Stimulated activated effector memory CD8-positive, alpha-beta T cell treated with anti-CD3 and anti-CD28 coated beads, Interleukin-12 subunit alpha, Interleukin-12 subunit beta, amount 100 ng/mL, for 72 hours (primary cell): Measurements from ENCODE around the gene FIGLA.
A peak's percentile ranks its signal among the peaks of the same experiment; 100 is the strongest.

Experiments used
- ATAC-seq: fragments of 150-1000 bp; cut with Tn5 transposase; 2 replicates; pipeline ENCODE4 v1.10.0; 2021
- DNase-seq, 2 donors: peaks; one replicate each; pipeline ENCODE4 v3.0.0; 2021 to 2022; ENCODE audit warnings: low spot score in 2 of 2
- H3K27ac Mint-ChIP-seq: one replicate; pipeline ENCODE4 v1.8.0; 2022; ENCODE audit warnings: mild to moderate bottlenecking, mixed read lengths
- H3K36me3 Mint-ChIP-seq: one replicate; pipeline ENCODE4 v1.8.0; 2022; ENCODE audit warnings: mild to moderate bottlenecking, mixed read lengths
- H3K4me1 Mint-ChIP-seq: one replicate; pipeline ENCODE4 v1.8.0; 2022; ENCODE audit warnings: mixed read lengths
- H3K4me3 Mint-ChIP-seq: one replicate; pipeline ENCODE4 v1.8.0; 2022; ENCODE audit warnings: mild to moderate bottlenecking, mixed read lengths
- H3K9me3 Mint-ChIP-seq: one replicate; pipeline ENCODE4 v1.8.0; 2022; ENCODE audit warnings: mixed read lengths

The FIGLA gene

GRCh38 chr2:70768590-70769085, 21.8 kb downstream of the FIGLA start:
- DNase-seq (no peak), ATAC-seq (no peak)
- Mint-ChIP-seq H3K27ac (no peak overlapping the region), H3K4me1 (peaks cover 25% of the 10 kb centered on the region), H3K4me3 (peak overlapping the region; percentile 76), H3K9me3 (peaks cover under 1% of the 10 kb centered on the region), H3K36me3 (no peaks in the 10 kb centered on the region)

DNA sequence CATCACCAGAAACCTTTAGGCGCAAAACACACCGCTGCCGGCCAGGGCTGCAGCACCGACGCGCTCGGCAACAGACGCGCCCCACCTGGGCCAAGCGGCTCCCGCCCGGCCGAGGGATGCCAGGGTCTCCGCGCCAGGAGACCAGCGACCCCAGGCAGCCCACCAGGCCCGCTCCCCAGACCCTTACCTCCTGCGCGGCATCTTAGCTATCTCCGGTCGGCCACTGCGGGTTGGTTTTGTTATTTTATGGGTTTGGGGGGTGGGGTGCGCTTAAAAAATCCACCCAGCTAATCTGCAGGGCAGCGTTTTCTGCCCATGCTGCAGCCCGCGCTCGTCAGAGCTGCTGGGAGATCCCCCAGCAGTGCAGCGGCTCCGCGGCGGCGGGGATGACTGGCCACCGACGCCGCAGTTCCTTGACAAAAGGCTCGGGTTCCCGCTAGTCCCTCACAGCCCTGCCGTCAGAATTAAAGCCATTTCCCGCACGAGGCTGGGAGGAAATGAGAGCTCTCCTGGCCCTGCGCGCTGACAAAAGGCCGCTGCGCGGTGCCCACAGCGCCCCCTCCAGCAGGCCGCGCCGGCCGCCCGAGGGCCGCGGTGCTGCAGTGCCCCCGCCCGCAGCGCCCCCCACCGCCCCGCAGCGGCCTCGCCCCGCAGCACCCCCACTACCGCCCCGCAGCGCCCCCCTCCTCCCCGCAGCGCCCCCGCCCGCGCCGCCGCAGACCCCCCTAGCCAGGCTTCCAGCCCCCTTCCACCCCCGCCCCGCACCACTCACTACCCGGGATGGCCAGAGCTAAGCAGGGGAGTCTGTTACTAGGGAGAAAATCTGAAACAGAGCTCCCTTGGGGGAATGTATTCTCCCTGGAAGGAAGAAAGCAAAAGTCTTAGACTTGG, 22.5 kb downstream of the FIGLA start, which contains the start of gene ADD2:
TSS of gene ADD2 (minus strand) at position 502 of the 891 bp plus-strand sequence. CDS start 61,792 bp downstream, outside the sequence.
- peak; percentile 81 for ATAC-seq
- Mint-ChIP-seq H3K27ac (no peak within 1 kb of the TSS), H3K36me3 (no peaks in the 10 kb centered on the region), H3K9me3 (no peaks in the 10 kb centered on the region), H3K4me1 (peaks cover 25% of the 10 kb centered on the region), H3K4me3 (peak within 1 kb of the TSS; percentile 76)
- peak; percentile 22 to 72 for DNase-seq

- H3K36me3 Mint-ChIP-seq = no peaks in the 10 kb centered on the region
- ATAC-seq (peak; percentile 39), DNase-seq (no peak)
Observed at GRCh38 chr2:70767079-70767698, 23.3 kb downstream of the FIGLA start.

DNA sequence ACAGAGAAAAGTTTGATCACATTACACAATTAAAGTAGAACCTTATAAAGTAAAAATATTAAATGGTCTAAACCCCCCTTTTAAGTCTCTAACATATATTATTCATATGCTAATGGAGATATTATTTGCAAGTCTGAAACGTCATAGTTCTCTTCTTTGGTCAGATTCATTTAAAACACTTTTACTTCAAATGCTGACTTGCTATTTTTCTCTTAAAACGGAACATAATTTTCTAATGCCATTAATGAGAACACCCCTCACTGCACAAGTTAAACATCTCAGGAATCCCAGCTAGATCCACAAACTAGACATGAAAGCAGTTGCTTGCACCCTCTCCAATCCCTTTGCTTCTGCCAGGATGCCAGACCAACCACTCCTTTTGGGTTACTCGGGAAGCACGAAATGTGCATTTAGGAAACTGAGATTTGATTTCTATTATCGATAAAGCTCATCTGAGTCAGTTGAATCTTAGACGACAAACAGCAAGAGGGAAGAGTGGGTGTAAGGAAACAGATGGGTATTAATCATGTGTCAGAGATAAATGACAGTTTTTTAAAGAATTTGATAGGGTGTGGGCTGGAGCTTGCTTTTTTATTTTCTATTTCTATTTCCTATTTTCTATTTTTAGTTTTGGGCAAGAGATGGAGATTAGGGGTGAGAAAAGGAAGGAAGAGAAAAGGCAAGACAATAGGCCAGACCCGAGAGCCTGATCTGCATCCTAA, 23.9 kb downstream of the FIGLA start:
- DNase-seq = no peak
- Mint-ChIP-seq H3K36me3 (no peaks in the 10 kb centered on the region), H3K4me1 (peaks cover 25% of the 10 kb centered on the region), H3K9me3 (no peaks in the 10 kb centered on the region), H3K27ac (no peak overlapping the region), H3K4me3 (peak overlapping the region; percentile 76)
- ATAC-seq = no peak

More at GRCh38 chr2:70767079-70767698, 23.3 kb downstream of the FIGLA start:
- peaks cover 25% of the 10 kb centered on the region for H3K4me1 Mint-ChIP-seq
- H3K9me3 Mint-ChIP-seq = no peaks in the 10 kb centered on the region
- no peak overlapping the region for H3K27ac Mint-ChIP-seq
- H3K4me3 Mint-ChIP-seq = peak overlapping the region; percentile 76

- no peak for DNase-seq
- Mint-ChIP-seq H3K27ac (no peak overlapping the region), H3K36me3 (no peaks in the 10 kb centered on the region), H3K4me3 (no peak overlapping the region), H3K9me3 (no peaks in the 10 kb centered on the region), H3K4me1 (peaks cover 25% of the 10 kb centered on the region)
- ATAC-seq = no peak
Observed at GRCh38 chr2:70765507-70765906, 24.9 kb downstream of the FIGLA start.

DNA sequence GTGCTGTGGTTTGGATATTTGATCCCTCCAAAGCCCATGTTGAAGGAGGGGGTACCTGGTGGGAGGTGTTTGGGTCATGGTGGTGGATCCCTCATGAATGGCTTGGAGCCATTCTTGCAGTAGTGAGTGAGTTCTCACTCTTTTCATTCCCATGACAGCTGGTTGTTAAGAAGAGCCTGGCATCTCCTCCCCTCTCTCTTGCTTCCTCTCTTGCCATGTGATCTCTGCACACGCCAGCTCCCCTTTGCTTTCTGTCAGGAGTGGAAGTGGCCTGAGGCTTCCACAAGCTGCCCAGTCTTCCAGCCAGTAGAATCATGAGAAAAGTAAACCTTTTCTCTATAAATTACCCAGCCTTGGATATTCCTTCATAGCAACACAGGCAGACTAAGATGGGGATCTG, 31.0 kb downstream of the FIGLA start:
- H3K9me3 Mint-ChIP-seq = no peaks in the 10 kb centered on the region

DNA sequence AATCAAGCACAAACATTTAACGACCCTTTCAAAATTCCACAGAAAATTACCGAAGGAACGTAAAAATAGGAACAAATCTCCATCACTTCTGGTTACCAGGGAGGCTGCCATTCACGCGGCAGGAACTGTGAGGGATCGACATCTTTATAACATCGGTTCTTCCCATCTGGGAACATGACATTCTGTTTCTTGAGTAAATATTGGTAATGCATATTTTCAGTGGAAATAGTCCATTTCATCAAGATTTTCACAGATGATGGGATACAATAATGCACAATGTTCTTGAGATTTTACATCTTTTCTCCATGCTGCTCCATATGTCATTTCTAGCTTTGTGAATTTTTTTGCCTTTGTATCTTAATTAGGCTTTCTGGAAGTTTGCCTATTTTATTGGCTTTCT, 32.5 kb downstream of the FIGLA start:
- no peak for DNase-seq
- Mint-ChIP-seq H3K36me3 (no peaks in the 10 kb centered on the region), H3K27ac (no peak overlapping the region), H3K4me1 (no peaks in the 10 kb centered on the region), H3K4me3 (no peak overlapping the region), H3K9me3 (no peaks in the 10 kb centered on the region)
- ATAC-seq = no peak

More for the DNA sequence above, 31.0 kb downstream of the FIGLA start:
- H3K4me3 Mint-ChIP-seq = no peak overlapping the region
- H3K36me3 Mint-ChIP-seq = no peaks in the 10 kb centered on the region
- no peak for ATAC-seq
- no peaks in the 10 kb centered on the region for H3K4me1 Mint-ChIP-seq
- H3K27ac Mint-ChIP-seq = no peak overlapping the region
- DNase-seq = no peak

DNA sequence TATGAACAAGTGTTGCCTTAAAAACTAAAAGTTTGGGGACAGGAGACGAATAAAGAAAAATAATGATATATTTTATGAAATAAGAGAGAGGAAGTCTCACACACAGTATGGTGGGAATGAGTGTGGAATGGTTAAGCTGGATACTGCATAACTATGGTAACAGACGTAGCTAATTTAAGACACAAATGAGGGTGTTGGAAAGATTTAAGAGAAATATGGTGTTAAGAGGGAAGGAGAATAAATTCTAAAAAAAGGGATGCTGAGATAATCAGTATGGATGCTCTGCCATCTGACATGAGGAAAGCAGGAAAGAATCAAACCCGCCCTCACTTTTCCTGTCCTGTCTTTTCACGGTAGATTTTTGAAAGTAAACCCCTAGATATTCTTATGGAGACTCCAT, 33.1 kb downstream of the FIGLA start:
- Mint-ChIP-seq H3K9me3 (no peaks in the 10 kb centered on the region), H3K36me3 (no peaks in the 10 kb centered on the region), H3K4me1 (no peaks in the 10 kb centered on the region), H3K4me3 (no peak overlapping the region), H3K27ac (no peak overlapping the region)
- ATAC-seq (no peak), DNase-seq (no peak)

GRCh38 chr2:70756128-70756527, 34.3 kb downstream of the FIGLA start:
- H3K36me3 Mint-ChIP-seq = no peaks in the 10 kb centered on the region

DNA sequence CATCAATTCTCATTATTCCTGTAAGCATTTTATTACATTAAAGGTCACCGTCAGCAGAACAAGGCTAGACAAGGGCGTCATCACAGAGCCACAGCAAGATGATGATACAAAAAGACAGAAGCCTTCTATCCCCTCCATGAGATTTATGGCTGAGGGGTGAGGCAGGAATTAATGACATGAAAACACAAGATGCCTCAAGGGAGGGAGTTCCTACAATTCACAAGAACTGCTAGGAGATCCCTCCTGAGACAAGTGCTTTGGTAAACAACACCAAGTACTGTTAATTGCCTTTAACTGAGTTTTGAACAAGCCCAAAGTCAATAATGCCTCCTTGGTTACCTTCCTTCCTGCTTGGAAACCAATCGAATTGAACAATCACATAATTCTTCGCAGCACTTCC, 36.5 kb downstream of the FIGLA start:
- no peaks in the 10 kb centered on the region for H3K9me3 Mint-ChIP-seq
- H3K27ac Mint-ChIP-seq = no peak overlapping the region
- H3K4me1 Mint-ChIP-seq = no peaks in the 10 kb centered on the region
- H3K36me3 Mint-ChIP-seq = no peaks in the 10 kb centered on the region
- no peak overlapping the region for H3K4me3 Mint-ChIP-seq
- ATAC-seq (no peak), DNase-seq (no peak)

More at GRCh38 chr2:70756128-70756527, 34.3 kb downstream of the FIGLA start:
- no peak for ATAC-seq
- H3K4me1 Mint-ChIP-seq = no peaks in the 10 kb centered on the region
- H3K9me3 Mint-ChIP-seq = no peaks in the 10 kb centered on the region
- H3K27ac Mint-ChIP-seq = no peak overlapping the region
- DNase-seq = no peak
- no peak overlapping the region for H3K4me3 Mint-ChIP-seq

DNA sequence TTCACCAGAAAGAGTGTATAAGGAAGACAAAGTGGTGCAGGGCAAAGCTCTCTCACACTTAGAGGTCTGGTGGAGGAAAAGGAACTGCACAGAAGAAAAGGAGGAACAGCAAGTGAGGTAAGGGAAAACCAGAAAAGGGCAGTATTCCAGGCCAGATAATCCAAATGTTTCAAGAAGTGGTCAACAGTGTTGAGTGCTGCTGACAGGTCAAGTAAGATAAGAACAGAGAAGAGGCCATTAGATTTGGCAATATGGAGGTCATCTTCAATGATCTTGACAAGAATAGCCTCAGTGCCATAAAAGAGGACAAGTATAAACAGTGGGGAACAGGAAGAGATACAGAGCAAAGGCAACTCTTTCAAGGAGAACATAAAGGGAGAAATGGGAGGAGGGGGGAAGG, 37.4 kb downstream of the FIGLA start:
- Mint-ChIP-seq H3K36me3 (no peaks in the 10 kb centered on the region), H3K4me1 (no peaks in the 10 kb centered on the region), H3K4me3 (no peak overlapping the region), H3K9me3 (no peaks in the 10 kb centered on the region), H3K27ac (no peak overlapping the region)
- ATAC-seq (no peak), DNase-seq (no peak)

DNA sequence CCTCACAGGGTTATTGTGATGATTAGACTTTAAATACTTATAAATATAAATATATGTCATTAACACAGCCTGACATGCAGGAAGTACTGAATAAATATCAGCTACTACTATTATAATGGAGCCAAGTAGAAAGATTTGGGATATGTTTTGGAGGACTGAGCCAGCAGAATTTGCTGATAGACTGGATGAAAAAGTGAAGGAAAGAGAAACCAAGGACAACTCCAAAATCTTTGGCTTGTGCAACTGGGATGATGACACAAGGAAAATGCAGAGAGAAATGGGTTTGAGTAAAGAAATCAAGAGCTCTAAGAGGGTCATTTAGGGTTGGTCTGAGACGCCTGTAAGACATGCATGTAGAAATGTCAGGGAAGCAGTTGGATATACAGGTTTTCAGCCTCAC, 38.0 kb downstream of the FIGLA start:
- Mint-ChIP-seq H3K4me1 (no peaks in the 10 kb centered on the region), H3K9me3 (peaks cover 3% of the 10 kb centered on the region), H3K4me3 (no peak overlapping the region), H3K27ac (no peak overlapping the region), H3K36me3 (no peaks in the 10 kb centered on the region)
- ATAC-seq (no peak), DNase-seq (no peak)

DNA sequence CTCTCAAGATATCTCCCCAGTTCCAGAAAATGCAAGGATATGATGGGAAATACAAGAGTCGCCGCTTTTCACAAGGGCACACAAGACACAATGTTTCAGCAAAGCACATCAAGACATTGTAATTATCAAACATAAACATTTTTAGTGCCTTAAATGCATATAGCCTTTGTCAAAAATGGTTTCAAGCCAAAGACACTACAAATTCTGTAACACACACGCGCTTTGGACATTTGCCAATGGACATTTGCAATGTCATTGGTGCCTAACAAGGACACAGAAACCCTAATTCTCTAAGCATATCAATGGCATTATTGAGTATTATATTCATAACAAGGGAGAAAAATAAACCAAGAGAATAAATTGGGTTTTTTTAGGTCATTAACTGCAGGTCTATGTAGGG, 38.6 kb downstream of the FIGLA start:
- Mint-ChIP-seq H3K36me3 (no peaks in the 10 kb centered on the region), H3K4me3 (no peak overlapping the region), H3K9me3 (peaks cover 5% of the 10 kb centered on the region), H3K4me1 (no peaks in the 10 kb centered on the region), H3K27ac (no peak overlapping the region)
- ATAC-seq = no peak
- DNase-seq = no peak

DNA sequence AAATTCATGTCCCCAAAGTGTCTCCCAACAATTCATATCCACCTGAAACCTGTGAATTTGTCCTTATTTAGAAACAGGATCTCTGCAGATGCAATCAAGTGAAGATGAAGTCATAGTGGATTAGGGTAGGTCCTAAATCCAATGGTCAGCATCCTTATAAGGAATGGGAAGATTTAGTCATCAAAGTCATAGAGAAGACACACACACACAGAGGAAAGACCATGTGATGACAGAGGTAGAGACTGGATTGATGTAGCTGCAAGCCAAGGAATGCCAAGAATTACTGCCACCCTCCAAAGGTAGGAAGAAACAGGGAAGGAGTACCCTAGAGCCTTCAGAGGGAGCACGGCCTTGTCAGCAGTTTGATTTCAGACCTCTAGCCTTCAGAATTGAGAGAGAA, 40.1 kb downstream of the FIGLA start:
- H3K27ac Mint-ChIP-seq = no peak overlapping the region
- no peak for ATAC-seq
- no peaks in the 10 kb centered on the region for H3K36me3 Mint-ChIP-seq
- DNase-seq = no peak
- no peaks in the 10 kb centered on the region for H3K4me1 Mint-ChIP-seq
- no peak overlapping the region for H3K4me3 Mint-ChIP-seq
- H3K9me3 Mint-ChIP-seq = peaks cover 5% of the 10 kb centered on the region

GRCh38 chr2:70748002-70748784, 42.2 kb downstream of the FIGLA start:
- Mint-ChIP-seq H3K9me3 (peaks cover 5% of the 10 kb centered on the region), H3K36me3 (no peaks in the 10 kb centered on the region), H3K27ac (no peak overlapping the region), H3K4me3 (no peak overlapping the region), H3K4me1 (no peaks in the 10 kb centered on the region)
- ATAC-seq (no peak), DNase-seq (no peak)
